Ureter (tissue), 1 donor: Measurements from ENCODE around the gene SYNE1. TPM values are rescaled to one million over a fixed set of nuclear protein-coding genes. Genes with fewer than 3 reads are reported as not detected.
"Not testable (repeated sequence)": the region's sequence is repeated elsewhere in the genome, so short reads cannot be mapped to it uniquely, and the experiment has no call there.

Source experiments
- DNase-seq: peaks from one replicate; pipeline ENCODE4 v3.0.0-alpha.2; 2020; ENCODE audit warnings: low spot score
- total RNA-seq: library from RNA; stranded (reverse); gene quantifications from one replicate; pipeline ENCODE4 v1.2.4, GENCODE V29; 2023
- donor health status: DM: yes; HTN: yes; CAD: no.

Gene SYNE1
- total RNA-seq, 1 donor from 2014 or later = 197 TPM

DNA sequence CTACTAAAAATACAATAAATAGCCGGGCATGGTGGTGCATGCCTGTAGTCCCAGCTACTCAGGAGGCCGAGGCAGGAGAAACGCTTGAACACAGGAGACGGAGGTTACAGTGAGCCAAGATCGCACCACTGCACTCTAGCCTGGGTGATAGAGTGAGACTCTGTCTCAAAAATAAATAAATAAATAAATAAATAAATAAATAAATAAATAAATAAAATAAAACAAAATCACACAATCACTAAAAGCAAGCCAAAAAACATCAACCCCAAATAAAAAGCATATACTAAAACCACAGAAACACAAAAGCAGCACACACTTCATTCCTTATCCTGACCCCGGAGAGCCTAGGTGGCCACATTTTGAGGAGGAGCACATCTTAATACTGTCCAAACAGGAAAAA is 498.8 kb downstream of the SYNE1 start:
- not testable (repeated sequence) for DNase-seq

DNA sequence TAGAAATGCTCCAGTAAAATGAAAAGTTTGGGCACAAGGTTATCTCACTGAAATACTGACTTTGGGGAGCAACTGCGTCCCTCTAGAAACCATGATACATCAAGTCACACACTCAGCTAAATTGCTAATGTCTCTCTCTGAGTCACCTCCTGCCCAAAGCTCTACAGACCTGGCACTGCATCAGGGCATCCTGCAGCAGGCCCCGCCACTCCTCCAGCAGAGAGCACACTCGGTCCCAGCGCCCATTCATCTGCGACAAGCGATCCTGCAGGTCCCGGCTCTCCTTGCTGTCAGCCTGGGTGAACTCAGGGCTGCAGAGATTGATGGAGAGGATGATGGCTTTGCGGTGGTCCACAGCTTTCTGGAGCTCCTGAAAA is 500.7 kb downstream of the SYNE1 start:
- DNase-seq = no peak

DNA sequence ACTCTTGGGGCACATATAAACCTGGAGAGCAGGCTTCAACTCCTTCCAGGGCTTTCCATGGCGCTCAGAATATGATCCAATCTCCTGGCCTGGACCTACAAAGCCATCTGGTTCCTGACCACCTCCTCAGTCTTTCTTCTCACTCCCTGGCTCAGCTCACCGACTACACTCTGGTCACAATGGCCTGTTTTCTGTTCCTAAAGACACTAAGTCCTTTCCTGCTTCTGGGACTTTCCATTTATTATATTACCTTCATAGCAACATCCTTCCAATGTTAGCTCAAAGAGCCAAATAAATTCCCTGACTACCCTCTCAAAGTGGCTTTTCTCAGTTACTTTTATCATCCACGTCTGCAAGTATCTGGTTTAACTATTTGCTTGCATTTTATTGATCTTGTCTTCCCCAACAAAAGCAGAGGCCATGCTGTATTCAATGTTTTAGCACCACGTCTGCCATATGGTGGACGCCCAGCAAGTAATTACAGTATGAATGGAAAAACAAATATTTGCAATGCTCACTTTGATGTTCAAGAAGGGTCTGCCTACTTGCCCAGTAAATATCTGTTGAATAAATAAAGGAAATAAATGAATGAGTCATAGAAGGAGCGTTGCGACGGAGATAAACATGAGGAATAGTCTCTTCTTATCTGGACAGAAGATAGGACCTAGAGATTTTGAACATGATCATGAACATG is 501.3 kb downstream of the SYNE1 start:
- no peak for DNase-seq

DNA sequence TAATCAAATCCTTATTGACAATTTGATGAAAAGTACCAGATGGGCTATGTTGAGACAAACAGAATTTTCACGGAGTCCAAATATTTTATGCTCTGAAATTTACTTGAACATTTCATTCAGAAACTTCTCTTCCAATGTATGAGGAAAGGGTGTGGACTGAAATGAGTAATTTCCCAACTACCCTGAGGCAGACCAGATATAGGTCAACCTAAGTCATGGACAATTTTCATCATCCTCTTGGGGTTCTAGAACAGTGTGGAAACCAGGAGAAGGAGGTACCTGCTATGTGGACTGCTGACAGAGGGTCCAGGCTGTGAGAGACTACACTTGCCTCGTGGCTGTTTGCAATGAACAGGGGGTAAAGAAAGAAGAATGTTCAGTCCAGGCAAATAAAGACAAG is 506.7 kb downstream of the SYNE1 start:
- DNase-seq = no peak

GRCh38 chr6:152129691-152130151 is 507.4 kb downstream of the SYNE1 start:
- DNase-seq = no peak

GRCh38 chr6:152127432-152128165 is 509.6 kb downstream of the SYNE1 start:
- no peak for DNase-seq

DNA sequence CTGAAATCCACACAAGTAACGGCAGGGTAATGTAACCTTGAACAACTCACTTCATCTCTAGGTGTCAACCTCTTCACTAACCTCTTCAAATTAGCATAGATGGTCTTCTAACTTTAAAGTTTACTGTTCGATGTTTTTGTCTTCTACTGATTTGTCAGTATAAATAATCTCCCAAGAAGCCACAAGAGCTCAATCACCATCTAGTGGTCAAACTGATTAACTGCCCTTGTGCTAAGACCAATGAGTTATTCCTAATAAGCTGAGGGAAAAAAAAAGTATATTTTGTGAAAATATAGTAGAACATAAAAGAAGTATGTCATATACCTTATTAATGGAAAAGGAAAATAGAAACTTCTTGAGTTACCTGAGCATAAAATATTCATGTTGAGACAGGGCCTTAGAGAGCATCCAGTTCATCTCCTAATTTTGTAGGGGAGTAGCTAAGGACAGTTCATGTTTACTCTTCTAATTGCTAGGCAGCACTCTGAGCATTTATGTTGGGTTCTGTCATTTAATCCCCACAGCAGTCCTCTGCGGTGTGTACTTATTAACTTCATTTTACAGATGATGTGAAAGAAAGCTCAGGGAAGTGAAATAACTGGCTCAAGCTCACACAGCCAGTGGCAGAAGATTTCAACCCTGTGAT is 512.6 kb downstream of the SYNE1 start:
- DNase-seq = no peak

DNA sequence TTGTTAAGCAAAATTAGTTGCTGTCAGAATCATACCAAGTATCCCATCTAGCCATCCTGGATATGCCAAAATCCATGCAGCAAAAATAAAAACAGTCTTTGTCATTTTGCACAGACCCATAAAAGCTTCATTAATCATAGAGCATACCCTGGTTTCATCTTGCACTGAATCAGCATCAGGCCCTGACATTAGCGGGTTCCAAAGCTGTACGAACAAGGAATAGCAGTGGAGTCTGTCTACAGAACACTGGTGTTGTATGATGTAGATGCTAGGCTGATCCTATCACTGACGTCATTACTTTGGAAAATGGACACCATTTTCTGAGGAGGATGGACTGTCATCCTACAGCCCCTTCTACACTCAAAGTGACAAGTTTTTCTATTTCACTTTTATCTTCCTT is 514.1 kb downstream of the SYNE1 start:
- DNase-seq = no peak

DNA sequence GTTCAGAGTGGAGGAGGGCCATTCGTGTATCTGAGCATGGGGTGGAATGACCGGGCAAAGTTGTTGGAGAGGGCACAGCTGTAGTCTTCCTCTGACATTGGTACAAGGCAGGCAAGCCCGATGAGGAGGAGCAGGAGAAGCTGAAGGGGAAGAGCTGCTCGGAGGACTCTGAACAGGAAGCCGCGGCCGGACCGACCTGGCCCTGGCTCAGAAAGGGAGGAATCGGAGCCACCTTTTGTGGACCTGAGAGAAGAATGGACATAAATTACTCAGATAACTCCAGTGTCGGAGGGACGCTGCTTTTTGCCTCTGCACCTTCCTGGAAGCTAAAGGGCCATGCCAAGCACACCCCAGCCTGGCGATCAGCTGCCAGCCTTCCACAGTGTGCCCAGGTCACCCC is 514.7 kb downstream of the SYNE1 start:
- no peak for DNase-seq

DNA sequence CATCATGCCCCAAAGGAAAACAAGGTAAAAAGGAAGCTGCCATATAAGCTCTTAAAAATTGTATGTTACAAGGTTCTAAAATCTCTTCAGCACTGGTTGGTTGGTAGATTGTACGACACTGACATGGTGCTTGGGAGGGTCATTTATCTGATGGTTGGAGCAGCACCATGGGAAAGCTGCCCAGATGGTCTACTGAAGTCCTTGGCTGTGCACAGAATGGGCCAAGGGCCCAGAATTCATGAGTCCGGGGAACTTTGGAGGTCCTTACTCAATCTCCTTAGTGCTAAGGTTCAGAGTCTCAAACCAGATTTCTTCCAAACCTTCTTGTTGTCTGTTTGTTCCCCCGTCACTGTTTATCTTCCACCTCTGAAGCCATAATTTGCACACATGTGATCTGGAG is 515.3 kb downstream of the SYNE1 start:
- DNase-seq = no peak

- DNase-seq = no peak
These were observed 517.3 kb downstream of the SYNE1 start for GRCh38 chr6:152119831-152120230.

DNA sequence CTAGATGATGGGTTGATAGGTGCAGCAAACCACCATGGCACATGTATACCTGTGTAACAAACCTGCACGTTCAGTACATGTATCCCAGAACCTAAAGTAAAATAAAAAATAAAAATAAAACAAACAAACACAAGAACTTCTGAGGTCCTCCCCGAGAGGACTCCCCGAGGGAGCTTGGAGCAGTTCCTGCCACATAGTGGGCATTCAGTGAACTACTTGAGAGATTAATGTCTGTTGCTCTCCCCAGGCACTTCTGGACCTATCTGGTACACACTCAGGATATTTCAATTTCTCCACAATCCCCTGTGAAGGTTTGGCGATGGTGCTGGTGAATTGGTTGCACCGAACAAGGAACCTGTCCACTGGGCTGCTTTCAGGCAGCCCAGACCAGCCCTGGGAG is 518.5 kb downstream of the SYNE1 start:
- DNase-seq = no peak

- DNase-seq = no peak
These were observed 518.9 kb downstream of the SYNE1 start for GRCh38 chr6:152118224-152118623.

- no peak for DNase-seq
These were observed 519.7 kb downstream of the SYNE1 start for GRCh38 chr6:152117156-152118133.

DNA sequence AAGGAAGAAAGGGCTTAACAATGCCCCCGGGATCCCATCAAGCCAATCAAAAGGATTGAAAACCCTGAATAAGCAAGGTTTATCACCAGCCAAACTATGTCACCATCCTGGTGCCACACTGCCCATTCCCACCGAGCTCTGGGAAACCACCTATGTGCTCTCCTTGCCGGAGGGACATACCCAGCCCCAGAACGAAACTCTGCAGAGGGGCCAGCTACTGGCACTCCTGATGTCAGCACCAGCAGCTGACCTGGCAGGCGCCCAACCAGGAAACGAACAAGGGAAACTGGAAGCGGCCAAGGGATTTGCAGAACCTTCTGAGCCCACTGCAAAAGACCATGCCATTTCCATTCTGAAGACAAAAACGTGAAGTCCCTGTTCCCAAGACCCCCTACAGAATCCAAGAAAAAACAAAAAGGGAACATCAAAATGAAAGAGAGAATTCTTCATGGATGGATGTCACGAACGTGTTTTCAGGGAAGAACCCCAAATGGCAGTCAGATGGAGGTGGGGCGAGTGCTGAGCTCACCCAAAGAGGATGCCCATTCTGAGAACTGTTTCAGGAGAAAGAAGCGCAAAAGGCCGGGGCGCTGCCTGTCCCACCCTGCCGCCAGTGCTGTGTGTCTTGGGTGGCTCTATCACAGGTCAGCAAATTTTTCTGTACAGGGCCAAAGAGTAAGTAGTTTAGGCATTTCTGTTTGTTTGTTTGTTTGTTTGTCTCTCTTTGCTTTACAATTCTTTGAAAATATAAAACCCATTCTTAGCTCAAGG is 524.5 kb downstream of the SYNE1 start:
- DNase-seq = no peak

GRCh38 chr6:152110886-152111820 is 526.0 kb downstream of the SYNE1 start:
- DNase-seq = no peak

DNA sequence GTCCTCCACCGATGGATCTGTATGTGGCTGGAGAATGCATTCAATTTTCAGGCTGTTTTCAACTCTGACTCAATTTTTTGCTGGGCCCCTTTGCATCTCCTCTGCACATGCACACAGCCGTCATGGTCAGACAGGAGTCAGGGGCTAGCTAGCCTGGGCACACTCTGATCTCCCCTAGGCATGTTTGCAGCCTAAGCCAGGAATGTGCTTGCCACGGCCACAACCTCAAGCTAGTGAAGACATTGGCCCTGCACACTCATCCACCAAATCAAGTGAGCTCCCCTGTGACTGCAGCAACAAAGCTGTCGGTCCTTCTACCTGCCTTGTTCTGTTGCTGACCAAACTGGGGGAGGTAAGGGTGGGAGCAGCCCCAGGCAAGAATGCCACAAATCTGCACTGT is 529.2 kb downstream of the SYNE1 start:
- DNase-seq = no peak

DNA sequence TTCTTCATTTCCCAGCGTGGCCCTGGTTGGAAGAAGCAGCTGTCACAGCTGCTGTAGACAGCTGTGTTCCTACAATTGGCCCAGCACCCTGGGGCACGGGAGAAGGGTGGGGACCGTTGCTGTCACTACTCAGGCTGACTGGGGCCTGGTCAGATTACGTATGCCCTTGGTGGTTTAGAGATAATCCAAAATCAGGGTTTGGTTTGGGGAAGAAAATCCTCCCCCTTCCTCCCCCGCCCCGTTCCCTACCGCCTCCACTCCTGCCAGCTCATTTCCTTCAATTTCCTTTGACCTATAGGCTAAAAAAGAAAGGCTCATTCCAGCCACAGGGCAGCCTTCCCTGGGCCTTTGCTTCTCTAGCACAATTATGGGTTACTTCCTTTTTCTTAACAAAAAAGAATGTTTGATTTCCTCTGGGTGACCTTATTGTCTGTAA is 537.0 kb downstream of the SYNE1 start:
- no peak for DNase-seq

DNA sequence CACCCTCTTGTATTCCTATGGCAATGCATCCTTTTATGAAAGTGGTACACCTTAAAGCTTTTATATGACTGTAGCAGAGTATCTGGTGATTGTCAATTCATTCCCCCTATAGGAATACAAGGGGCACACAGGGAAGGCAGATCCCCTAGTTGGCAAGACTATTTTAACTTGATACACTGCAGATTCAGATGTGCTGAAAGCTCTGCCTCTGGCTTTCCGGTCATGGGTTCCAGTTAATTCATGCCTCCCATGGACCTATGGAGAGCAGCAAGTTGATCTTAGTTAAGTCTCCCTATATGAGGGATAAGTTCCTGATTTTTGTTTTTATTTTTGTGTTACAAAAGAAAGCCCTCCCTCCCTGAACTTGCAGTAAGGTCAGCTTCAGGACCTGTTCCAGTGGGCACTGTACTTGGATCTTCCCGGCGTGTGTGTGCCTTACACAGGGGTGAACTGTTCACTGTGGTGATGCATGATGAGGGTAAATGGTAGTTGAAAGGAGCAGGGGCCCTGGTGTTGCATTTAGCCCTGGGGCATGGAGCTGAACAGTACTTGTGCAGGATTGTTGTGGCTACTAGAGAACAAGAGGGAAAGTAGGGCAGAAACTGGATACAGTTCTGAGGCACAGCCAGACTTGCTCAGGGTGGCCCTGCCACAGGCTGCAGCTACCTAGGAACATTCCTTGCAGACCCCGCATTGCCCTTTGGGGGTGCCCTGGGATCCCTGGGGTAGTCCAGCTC is 537.5 kb downstream of the SYNE1 start:
- DNase-seq = no peak
